SK-N-MC (cell line): ENCODE data around the gene MX2.

Experiments used
- EZH2 ChIP-seq: fragments of 200-600 bp; sonication (generic); IDR thresholded peaks from one replicate; pipeline ENCODE4 v1.6.1; 2017; ENCODE audit warnings: antibody characterized with exemption
- POLR2AphosphoS5 ChIP-seq: IDR thresholded peaks from 2 replicates; pipeline ENCODE4 v1.6.1; 2012; ENCODE audit warnings: mild to moderate bottlenecking, low read depth, low read length, borderline replicate concordance

GRCh38 chr21:41321211-41321907 is 40.5 kb upstream of the MX2 start:
- no peak for TF ChIP-seq EZH2
- no peak for TF ChIP-seq POLR2AphosphoS5
